KMS-11 (cell line): ENCODE results near the gene ATG3.

ENCODE experiments used
- H2AFZ ChIP-seq: fragments of 200-600 bp; sonication (generic); 2 replicates; pipeline ENCODE4 v1.6.1; 2016; ENCODE audit warnings: antibody characterized with exemption, mixed run types, low read depth
- H3K27ac ChIP-seq: fragments of 200-600 bp; sonication (generic); 2 replicates; pipeline ENCODE4 v1.6.1; 2016; ENCODE audit warnings: mild to moderate bottlenecking, mixed run types
- H3K27me3 ChIP-seq: fragments of 200-600 bp; sonication (generic); 2 replicates; pipeline ENCODE4 v1.6.1; 2017; ENCODE audit warnings: mild to moderate bottlenecking, low read depth, mixed run types, moderate library complexity; ENCODE audit not compliant: insufficient read depth
- H3K36me3 ChIP-seq: fragments of 200-600 bp; sonication (generic); 2 replicates; pipeline ENCODE4 v1.6.1; 2017; ENCODE audit warnings: mild to moderate bottlenecking, mixed run types; ENCODE audit not compliant: insufficient read depth
- H3K4me1 ChIP-seq: fragments of 200-600 bp; sonication (generic); 2 replicates; pipeline ENCODE4 v1.6.1; 2016; ENCODE audit warnings: mild to moderate bottlenecking, low read depth, mixed run types; ENCODE audit not compliant: poor library complexity, severe bottlenecking
- H3K4me2 ChIP-seq: fragments of 200-600 bp; sonication (generic); 2 replicates; pipeline ENCODE4 v1.7.0; 2016; ENCODE audit warnings: mild to moderate bottlenecking, mixed run types
- H3K4me3 ChIP-seq: fragments of 200-600 bp; sonication (generic); IDR thresholded peaks from 2 replicates; pipeline ENCODE4 v1.6.1; 2017; ENCODE audit warnings: low read depth, low read length, mixed read lengths; ENCODE audit not compliant: insufficient read depth
- H3K79me2 ChIP-seq: fragments of 200-600 bp; sonication (generic); 2 replicates; pipeline ENCODE4 v1.6.1; 2016; ENCODE audit warnings: low read depth, mixed run types; ENCODE audit not compliant: insufficient read depth
- H3K9ac ChIP-seq: fragments of 200-600 bp; sonication (generic); 2 replicates; pipeline ENCODE4 v1.6.1; 2016; ENCODE audit warnings: mild to moderate bottlenecking, mixed run types
- H4K20me1 ChIP-seq: fragments of 200-600 bp; sonication (generic); 2 replicates; pipeline ENCODE4 v1.6.1; 2016; ENCODE audit warnings: mild to moderate bottlenecking, mixed run types; ENCODE audit not compliant: insufficient read depth
- CTCF ChIP-seq: fragments of 200-600 bp; sonication (generic); conservative IDR thresholded peaks from 2 replicates; pipeline ENCODE4 v1.6.1; 2017; ENCODE audit warnings: low read depth, mild to moderate bottlenecking, antibody characterized with exemption, low read length, moderate library complexity, mixed read lengths

The ATG3 gene

GRCh38 chr3:112484352-112484751, 77.4 kb downstream of the ATG3 start:
- Histone ChIP-seq H4K20me1 (no peaks in the 10 kb centered on the region), H3K36me3 (no peaks in the 10 kb centered on the region), H3K4me2 (no peak overlapping the region), H3K9ac (no peak overlapping the region), H3K4me3 (no peak overlapping the region), H3K27ac (no peak overlapping the region), H2AFZ (no peak overlapping the region), H3K79me2 (no peaks in the 10 kb centered on the region), H3K4me1 (peaks cover 10% of the 10 kb centered on the region), H3K27me3 (no peaks in the 10 kb centered on the region)
- no peak for TF ChIP-seq CTCF

GRCh38 chr3:112482675-112483074, 79.1 kb downstream of the ATG3 start:
- H3K36me3 ChIP-seq = no peaks in the 10 kb centered on the region
- no peak overlapping the region for H2AFZ ChIP-seq
- H3K4me2 ChIP-seq = no peak overlapping the region
- H3K4me3 ChIP-seq = no peak overlapping the region
- TF ChIP-seq CTCF = no peak
- H3K4me1 ChIP-seq = peaks cover 10% of the 10 kb centered on the region
- H3K9ac ChIP-seq = no peak overlapping the region
- H3K27ac ChIP-seq = no peak overlapping the region
- no peaks in the 10 kb centered on the region for H3K27me3 ChIP-seq
- H3K79me2 ChIP-seq = no peaks in the 10 kb centered on the region
- H4K20me1 ChIP-seq = no peaks in the 10 kb centered on the region
